WTC11 (cell line): ENCODE results near the gene TNK1. TPM values are rescaled to one million over a fixed set of nuclear protein-coding genes. Genes with fewer than 3 reads are reported as not detected.

Source experiments
- CBFB ChIP-seq: sonication (generic); formaldehyde crosslinking; IDR thresholded peaks from 2 replicates; pipeline ENCODE4 v1.8.1; 2022; ENCODE audit warnings: mild to moderate bottlenecking, low read depth, missing genetic modification reagents
- EMX1 ChIP-seq: fragments of 250-450 bp; sonication (Bioruptor Pico); IDR thresholded peaks from 2 replicates; pipeline ENCODE4 v1.8.0; 2021; ENCODE audit warnings: mild to moderate bottlenecking
- ESRRA ChIP-seq: sonication (generic); formaldehyde crosslinking; IDR thresholded peaks from 2 replicates; pipeline ENCODE4 v1.8.1; 2022; ENCODE audit warnings: mild to moderate bottlenecking, missing genetic modification reagents, borderline replicate concordance
- FOXP4 ChIP-seq: sonication (generic); formaldehyde crosslinking; IDR thresholded peaks from 2 replicates; pipeline ENCODE4 v1.8.0; 2022; ENCODE audit warnings: mild to moderate bottlenecking, missing genetic modification reagents
- GRHL2 ChIP-seq: fragments of 250-450 bp; sonication (Bioruptor Pico); IDR thresholded peaks from 2 replicates; pipeline ENCODE4 v1.8.0; 2022; ENCODE audit warnings: mild to moderate bottlenecking, moderate library complexity; ENCODE audit not compliant: insufficient replicate concordance, severe bottlenecking
- HMGA2 ChIP-seq: fragments of 250-450 bp; sonication (Bioruptor Pico); IDR thresholded peaks from 2 replicates; pipeline ENCODE4 v1.4.0; 2021; ENCODE audit warnings: mild to moderate bottlenecking, moderate library complexity
- KAT7 ChIP-seq: sonication (generic); formaldehyde crosslinking; IDR thresholded peaks from 2 replicates; pipeline ENCODE4 v1.8.1; 2023; ENCODE audit warnings: missing genetic modification reagents, mild to moderate bottlenecking, borderline replicate concordance
- PRDM15 ChIP-seq: sonication (generic); formaldehyde crosslinking; IDR thresholded peaks from 2 replicates; pipeline ENCODE4 v1.8.0; 2022; ENCODE audit warnings: missing genetic modification reagents
- RELA ChIP-seq: sonication (generic); formaldehyde crosslinking; IDR thresholded peaks from 2 replicates; pipeline ENCODE4 v1.8.1; 2022; ENCODE audit warnings: missing genetic modification reagents, mild to moderate bottlenecking, borderline replicate concordance
- USF1 ChIP-seq: sonication (generic); formaldehyde crosslinking; IDR thresholded peaks from 2 replicates; pipeline ENCODE4 v1.8.0; 2022; ENCODE audit warnings: mild to moderate bottlenecking, missing genetic modification reagents
- ZNF138 ChIP-seq: sonication (generic); formaldehyde crosslinking; conservative IDR thresholded peaks from 2 replicates; pipeline ENCODE4 v1.8.1; 2022; ENCODE audit warnings: mild to moderate bottlenecking, moderate library complexity, missing genetic modification reagents
- ZNF219 ChIP-seq: sonication (generic); formaldehyde crosslinking; IDR thresholded peaks from 2 replicates; pipeline ENCODE4 v1.8.0; 2023; ENCODE audit warnings: missing genetic modification reagents, mild to moderate bottlenecking, borderline replicate concordance
- ZNF263 ChIP-seq: sonication (generic); formaldehyde crosslinking; IDR thresholded peaks from 2 replicates; pipeline ENCODE4 v1.8.1; 2022; ENCODE audit warnings: low read depth, mild to moderate bottlenecking, moderate library complexity, missing genetic modification reagents
- ZNF512 ChIP-seq: sonication (generic); formaldehyde crosslinking; IDR thresholded peaks from 2 replicates; pipeline ENCODE4 v1.8.1; 2022; ENCODE audit warnings: missing genetic modification reagents, borderline replicate concordance
- total RNA-seq: library from RNA; stranded (reverse); gene quantifications from 3 replicates; pipeline ENCODE4 v1.2.3, GENCODE V29; 2021
- TF ChIP-seq, protein P1 (sequence below): sonication (generic); formaldehyde crosslinking; conservative IDR thresholded peaks from 2 replicates; pipeline ENCODE4 v1.8.1; 2023; ENCODE audit warnings: mild to moderate bottlenecking, low read depth, missing genetic modification reagents, moderate library complexity
- TF ChIP-seq, protein P2 (sequence below): sonication (generic); formaldehyde crosslinking; IDR thresholded peaks from 2 replicates; pipeline ENCODE4 v1.8.1; 2022; ENCODE audit warnings: low read depth, mild to moderate bottlenecking, moderate library complexity, missing genetic modification reagents, borderline replicate concordance
- TF ChIP-seq, protein P3 (sequence below): sonication (generic); formaldehyde crosslinking; IDR thresholded peaks from 2 replicates; pipeline ENCODE4 v1.8.1; 2023; ENCODE audit warnings: mild to moderate bottlenecking, missing genetic modification reagents
- TF ChIP-seq, protein P4 (sequence below): sonication (generic); formaldehyde crosslinking; IDR thresholded peaks from 2 replicates; pipeline ENCODE4 v1.8.1; 2023; ENCODE audit warnings: mild to moderate bottlenecking, missing genetic modification reagents, borderline replicate concordance

Gene TNK1
- total RNA-seq, 1 experiment from 2014 or later = 9.3 TPM

- TF ChIP-seq, protein P1, sequence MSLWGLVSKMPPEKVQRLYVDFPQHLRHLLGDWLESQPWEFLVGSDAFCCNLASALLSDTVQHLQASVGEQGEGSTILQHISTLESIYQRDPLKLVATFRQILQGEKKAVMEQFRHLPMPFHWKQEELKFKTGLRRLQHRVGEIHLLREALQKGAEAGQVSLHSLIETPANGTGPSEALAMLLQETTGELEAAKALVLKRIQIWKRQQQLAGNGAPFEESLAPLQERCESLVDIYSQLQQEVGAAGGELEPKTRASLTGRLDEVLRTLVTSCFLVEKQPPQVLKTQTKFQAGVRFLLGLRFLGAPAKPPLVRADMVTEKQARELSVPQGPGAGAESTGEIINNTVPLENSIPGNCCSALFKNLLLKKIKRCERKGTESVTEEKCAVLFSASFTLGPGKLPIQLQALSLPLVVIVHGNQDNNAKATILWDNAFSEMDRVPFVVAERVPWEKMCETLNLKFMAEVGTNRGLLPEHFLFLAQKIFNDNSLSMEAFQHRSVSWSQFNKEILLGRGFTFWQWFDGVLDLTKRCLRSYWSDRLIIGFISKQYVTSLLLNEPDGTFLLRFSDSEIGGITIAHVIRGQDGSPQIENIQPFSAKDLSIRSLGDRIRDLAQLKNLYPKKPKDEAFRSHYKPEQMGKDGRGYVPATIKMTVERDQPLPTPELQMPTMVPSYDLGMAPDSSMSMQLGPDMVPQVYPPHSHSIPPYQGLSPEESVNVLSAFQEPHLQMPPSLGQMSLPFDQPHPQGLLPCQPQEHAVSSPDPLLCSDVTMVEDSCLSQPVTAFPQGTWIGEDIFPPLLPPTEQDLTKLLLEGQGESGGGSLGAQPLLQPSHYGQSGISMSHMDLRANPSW (CRISPR knock-in tag) = no peak
- TF ChIP-seq ESRRA (CRISPR knock-in tag) (no peak), FOXP4 (peak; percentile 77), ZNF263 (CRISPR knock-in tag) (no peak; the same call in 1 of the 2 replicates), ZNF138 (CRISPR knock-in tag) (peak; percentile 31; the same call in 1 of the 2 replicates), KAT7 (CRISPR knock-in tag) (no peak), RELA (CRISPR knock-in tag) (no peak), USF1 (CRISPR knock-in tag) (peak; percentile 18; the same call in 1 of the 2 replicates), HMGA2 (no peak; the same call in 1 of the 2 replicates), EMX1 (CRISPR knock-in tag) (no peak), CBFB (CRISPR knock-in tag) (peak; percentile 86), PRDM15 (CRISPR knock-in tag) (no peak), GRHL2 (CRISPR knock-in tag) (no peak), ZNF219 (CRISPR knock-in tag) (no peak), ZNF512 (0 out of 2 replicates have a peak, but pooled peaks have one; percentile 24)
- TF ChIP-seq, protein P2, sequence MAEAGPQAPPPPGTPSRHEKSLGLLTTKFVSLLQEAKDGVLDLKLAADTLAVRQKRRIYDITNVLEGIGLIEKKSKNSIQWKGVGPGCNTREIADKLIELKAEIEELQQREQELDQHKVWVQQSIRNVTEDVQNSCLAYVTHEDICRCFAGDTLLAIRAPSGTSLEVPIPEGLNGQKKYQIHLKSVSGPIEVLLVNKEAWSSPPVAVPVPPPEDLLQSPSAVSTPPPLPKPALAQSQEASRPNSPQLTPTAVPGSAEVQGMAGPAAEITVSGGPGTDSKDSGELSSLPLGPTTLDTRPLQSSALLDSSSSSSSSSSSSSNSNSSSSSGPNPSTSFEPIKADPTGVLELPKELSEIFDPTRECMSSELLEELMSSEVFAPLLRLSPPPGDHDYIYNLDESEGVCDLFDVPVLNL (CRISPR knock-in tag) = no peak
- TF ChIP-seq, protein P3, sequence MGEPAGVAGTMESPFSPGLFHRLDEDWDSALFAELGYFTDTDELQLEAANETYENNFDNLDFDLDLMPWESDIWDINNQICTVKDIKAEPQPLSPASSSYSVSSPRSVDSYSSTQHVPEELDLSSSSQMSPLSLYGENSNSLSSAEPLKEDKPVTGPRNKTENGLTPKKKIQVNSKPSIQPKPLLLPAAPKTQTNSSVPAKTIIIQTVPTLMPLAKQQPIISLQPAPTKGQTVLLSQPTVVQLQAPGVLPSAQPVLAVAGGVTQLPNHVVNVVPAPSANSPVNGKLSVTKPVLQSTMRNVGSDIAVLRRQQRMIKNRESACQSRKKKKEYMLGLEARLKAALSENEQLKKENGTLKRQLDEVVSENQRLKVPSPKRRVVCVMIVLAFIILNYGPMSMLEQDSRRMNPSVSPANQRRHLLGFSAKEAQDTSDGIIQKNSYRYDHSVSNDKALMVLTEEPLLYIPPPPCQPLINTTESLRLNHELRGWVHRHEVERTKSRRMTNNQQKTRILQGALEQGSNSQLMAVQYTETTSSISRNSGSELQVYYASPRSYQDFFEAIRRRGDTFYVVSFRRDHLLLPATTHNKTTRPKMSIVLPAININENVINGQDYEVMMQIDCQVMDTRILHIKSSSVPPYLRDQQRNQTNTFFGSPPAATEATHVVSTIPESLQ (CRISPR knock-in tag) = no peak
- TF ChIP-seq, protein P4, sequence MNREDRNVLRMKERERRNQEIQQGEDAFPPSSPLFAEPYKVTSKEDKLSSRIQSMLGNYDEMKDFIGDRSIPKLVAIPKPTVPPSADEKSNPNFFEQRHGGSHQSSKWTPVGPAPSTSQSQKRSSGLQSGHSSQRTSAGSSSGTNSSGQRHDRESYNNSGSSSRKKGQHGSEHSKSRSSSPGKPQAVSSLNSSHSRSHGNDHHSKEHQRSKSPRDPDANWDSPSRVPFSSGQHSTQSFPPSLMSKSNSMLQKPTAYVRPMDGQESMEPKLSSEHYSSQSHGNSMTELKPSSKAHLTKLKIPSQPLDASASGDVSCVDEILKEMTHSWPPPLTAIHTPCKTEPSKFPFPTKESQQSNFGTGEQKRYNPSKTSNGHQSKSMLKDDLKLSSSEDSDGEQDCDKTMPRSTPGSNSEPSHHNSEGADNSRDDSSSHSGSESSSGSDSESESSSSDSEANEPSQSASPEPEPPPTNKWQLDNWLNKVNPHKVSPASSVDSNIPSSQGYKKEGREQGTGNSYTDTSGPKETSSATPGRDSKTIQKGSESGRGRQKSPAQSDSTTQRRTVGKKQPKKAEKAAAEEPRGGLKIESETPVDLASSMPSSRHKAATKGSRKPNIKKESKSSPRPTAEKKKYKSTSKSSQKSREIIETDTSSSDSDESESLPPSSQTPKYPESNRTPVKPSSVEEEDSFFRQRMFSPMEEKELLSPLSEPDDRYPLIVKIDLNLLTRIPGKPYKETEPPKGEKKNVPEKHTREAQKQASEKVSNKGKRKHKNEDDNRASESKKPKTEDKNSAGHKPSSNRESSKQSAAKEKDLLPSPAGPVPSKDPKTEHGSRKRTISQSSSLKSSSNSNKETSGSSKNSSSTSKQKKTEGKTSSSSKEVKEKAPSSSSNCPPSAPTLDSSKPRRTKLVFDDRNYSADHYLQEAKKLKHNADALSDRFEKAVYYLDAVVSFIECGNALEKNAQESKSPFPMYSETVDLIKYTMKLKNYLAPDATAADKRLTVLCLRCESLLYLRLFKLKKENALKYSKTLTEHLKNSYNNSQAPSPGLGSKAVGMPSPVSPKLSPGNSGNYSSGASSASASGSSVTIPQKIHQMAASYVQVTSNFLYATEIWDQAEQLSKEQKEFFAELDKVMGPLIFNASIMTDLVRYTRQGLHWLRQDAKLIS (CRISPR knock-in tag) = 0 out of 2 replicates have a peak, but pooled peaks have one; percentile 30
Measured at GRCh38 chr17:7436556-7437368, 55.9 kb downstream of the TNK1 start (continued).
